ENCODE data around the gene MED1.
"Not testable (repeated sequence)": the region's sequence is repeated elsewhere in the genome, so short reads cannot be mapped to it uniquely, and the experiment has no call there.

DNA sequence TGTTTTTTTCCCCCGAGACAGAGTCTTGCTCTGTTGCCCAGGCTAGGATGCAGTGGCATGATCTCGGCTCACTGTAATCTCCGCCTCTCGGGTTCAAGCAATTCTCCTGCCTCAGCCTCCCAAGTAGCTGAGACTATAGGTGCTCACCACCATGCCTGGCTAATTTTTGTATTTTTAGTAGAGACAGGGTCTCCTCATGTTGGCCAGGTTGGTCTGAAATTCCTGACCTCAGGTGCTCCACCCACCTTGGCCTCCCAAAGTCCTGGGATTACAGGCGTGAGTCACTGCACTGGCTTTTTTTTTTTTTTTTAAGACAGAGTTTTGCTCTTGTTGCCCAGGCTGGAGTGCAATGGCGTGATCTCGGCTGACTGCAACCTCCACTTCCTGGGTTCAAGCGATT is 28.6 kb upstream of the MED1 start:
- TF ChIP-seq, protein P1, sequence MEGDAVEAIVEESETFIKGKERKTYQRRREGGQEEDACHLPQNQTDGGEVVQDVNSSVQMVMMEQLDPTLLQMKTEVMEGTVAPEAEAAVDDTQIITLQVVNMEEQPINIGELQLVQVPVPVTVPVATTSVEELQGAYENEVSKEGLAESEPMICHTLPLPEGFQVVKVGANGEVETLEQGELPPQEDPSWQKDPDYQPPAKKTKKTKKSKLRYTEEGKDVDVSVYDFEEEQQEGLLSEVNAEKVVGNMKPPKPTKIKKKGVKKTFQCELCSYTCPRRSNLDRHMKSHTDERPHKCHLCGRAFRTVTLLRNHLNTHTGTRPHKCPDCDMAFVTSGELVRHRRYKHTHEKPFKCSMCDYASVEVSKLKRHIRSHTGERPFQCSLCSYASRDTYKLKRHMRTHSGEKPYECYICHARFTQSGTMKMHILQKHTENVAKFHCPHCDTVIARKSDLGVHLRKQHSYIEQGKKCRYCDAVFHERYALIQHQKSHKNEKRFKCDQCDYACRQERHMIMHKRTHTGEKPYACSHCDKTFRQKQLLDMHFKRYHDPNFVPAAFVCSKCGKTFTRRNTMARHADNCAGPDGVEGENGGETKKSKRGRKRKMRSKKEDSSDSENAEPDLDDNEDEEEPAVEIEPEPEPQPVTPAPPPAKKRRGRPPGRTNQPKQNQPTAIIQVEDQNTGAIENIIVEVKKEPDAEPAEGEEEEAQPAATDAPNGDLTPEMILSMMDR (IDR thresholded peaks at IDR 0.05) = not testable (repeated sequence)
- TF ChIP-seq POLR2A (IDR thresholded peaks at IDR 0.05) = not testable (repeated sequence)
